Measurements from ENCODE around the gene EHD2.

Gene EHD2

DNA sequence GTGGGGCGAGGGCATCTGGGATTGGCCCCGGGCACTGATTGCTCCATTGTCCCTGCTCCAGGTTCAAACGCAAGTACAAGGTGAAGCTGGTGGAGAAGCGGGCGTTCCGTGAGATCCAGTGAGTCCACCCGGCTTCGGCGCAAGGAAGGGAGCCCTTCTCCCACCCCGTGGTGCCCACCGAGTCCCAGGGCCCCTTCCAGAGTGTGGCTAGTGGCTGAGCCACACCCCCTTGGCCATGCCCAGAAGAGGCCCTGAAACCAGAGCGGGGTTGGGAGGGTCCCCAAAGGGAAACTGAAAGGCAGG, 43.4 kb downstream of the EHD2 start:
- DNase-seq (ENCODE audit: low read depth) = no peak
- no peak overlapping the region for H3K4me3 ChIP-seq (ENCODE audit: control insufficient read depth, low read depth, low read length)
- TF ChIP-seq, protein P1, sequence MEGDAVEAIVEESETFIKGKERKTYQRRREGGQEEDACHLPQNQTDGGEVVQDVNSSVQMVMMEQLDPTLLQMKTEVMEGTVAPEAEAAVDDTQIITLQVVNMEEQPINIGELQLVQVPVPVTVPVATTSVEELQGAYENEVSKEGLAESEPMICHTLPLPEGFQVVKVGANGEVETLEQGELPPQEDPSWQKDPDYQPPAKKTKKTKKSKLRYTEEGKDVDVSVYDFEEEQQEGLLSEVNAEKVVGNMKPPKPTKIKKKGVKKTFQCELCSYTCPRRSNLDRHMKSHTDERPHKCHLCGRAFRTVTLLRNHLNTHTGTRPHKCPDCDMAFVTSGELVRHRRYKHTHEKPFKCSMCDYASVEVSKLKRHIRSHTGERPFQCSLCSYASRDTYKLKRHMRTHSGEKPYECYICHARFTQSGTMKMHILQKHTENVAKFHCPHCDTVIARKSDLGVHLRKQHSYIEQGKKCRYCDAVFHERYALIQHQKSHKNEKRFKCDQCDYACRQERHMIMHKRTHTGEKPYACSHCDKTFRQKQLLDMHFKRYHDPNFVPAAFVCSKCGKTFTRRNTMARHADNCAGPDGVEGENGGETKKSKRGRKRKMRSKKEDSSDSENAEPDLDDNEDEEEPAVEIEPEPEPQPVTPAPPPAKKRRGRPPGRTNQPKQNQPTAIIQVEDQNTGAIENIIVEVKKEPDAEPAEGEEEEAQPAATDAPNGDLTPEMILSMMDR (conservative IDR thresholded peaks at IDR 0.05; ENCODE audit: control insufficient read depth, insufficient read depth, low read depth, low read length) = no peak

DNA sequence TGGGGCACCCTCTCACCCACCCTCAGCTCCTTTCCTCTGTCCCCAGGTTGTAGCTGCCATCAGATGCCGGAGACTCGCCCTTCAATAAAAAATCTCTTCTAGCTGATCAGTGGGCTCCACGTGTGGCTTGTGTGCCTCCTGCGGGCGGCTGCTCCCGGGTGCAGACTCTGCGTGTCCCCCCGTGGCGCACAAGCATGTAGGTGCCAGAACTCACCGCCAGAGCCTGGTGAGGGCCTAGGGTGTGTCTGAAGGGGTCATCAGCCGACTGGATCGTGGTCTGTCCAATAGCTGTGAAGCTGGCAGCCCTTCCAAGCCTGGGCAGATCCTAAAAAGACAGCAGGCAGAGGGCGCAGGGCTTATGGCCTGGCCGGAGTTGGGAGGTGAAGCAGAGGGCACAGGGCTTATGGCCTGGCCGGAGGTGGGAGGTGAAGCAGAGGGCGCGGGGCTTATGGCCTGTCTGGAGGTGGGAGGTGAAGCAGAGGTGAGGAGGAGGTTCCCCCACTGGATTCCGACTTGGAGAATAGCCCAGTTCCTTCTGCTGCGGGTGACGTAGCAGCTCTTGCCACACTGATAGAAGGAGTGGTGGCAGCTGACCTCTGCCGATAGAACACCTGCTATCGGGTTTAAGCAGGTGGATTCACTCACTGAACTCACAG, 43.9 kb downstream of the EHD2 start:
- DNase-seq (ENCODE audit: low read depth) = no peak
- H3K4me3 ChIP-seq (ENCODE audit: control insufficient read depth, low read depth, low read length) = no peak overlapping the region
- TF ChIP-seq, protein P1 (conservative IDR thresholded peaks at IDR 0.05; ENCODE audit: control insufficient read depth, insufficient read depth, low read depth, low read length) = no peak

DNA sequence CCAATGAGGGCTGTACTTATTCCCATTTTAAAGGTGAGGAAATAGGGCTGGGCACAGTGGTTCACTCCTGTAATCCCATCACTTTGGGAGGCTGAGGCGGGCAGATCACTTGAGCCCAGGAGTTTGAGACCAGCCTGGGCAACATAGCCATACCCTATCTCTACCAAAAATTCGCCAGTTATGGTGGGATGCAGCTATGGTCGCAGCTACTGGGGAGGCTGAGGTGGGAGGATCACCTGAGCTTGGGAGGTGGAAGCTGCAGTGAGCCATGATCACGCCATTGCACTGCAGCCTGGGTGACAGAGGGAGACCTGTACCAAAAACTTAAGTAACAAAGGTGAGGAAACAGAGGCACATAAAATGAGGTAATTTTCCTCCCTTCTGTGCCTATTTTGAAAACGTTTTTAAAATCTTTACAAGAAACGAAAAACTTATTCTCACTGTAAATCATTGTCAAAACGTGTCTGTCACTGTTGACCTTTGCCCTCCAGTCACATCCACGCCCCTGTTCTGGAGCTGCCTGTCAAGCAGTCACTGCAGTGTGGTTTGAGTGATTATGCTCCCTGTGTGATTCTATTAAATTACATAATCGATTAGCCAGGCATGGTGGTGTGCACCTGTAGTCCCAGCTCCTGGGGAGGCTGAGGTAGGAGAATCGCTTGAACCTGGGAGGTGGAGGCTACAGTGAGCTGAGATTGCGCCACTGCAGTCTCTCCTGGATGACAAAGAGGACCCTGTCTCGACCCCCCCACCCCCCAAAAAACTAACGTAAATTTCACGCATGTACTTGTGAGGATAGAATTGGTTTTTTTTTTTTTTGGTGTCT, 44.6 kb downstream of the EHD2 start:
- no peak overlapping the region for H3K4me3 ChIP-seq (ENCODE audit: control insufficient read depth, low read depth, low read length)
- TF ChIP-seq, protein P1 (conservative IDR thresholded peaks at IDR 0.05; ENCODE audit: control insufficient read depth, insufficient read depth, low read depth, low read length) = no peak
- no peak for DNase-seq (ENCODE audit: low read depth)

DNA sequence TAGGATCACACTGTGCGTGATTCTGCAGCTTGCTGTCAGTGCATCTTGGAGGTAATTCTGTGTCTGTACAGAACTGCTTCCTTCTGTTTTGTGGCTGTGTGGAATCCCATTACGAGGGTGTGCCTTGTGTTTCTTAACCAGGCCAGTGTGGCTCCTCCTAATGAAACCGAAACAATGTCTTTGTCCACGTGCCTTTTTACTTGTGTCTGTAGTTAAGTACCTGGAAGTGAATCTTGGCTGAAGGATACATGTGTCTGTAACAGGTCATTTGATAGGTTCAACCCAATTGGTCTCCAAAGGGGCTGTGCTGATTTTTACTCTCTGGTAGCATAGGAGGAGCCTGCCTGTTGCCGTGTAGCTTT, 45.2 kb downstream of the EHD2 start:
- TF ChIP-seq, protein P1 (conservative IDR thresholded peaks at IDR 0.05; ENCODE audit: control insufficient read depth, insufficient read depth, low read depth, low read length) = no peak
- no peak overlapping the region for H3K4me3 ChIP-seq (ENCODE audit: control insufficient read depth, low read depth, low read length)
- DNase-seq (ENCODE audit: low read depth) = no peak

DNA sequence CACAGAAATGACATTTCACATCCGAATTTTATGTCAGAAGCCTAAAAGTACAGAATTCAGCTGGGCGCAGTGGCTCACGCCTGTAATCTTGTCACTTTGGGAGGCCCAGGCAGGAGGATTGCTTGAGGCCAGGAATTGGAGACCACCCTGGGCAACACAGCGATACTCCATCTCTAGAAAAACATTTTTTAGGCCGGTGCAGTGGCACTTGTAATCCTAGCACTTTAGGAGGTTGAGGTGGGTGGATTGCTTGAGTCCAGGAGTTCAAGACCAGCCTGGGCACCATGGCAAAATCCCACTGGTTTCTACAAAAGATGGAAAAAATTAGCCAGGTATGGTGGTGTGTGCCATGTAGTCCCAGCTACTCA, 47.4 kb downstream of the EHD2 start:
- H3K4me3 ChIP-seq (ENCODE audit: control insufficient read depth, low read depth, low read length) = no peak overlapping the region
- DNase-seq (ENCODE audit: low read depth) = no peak
- TF ChIP-seq, protein P1 (conservative IDR thresholded peaks at IDR 0.05; ENCODE audit: control insufficient read depth, insufficient read depth, low read depth, low read length) = no peak

DNA sequence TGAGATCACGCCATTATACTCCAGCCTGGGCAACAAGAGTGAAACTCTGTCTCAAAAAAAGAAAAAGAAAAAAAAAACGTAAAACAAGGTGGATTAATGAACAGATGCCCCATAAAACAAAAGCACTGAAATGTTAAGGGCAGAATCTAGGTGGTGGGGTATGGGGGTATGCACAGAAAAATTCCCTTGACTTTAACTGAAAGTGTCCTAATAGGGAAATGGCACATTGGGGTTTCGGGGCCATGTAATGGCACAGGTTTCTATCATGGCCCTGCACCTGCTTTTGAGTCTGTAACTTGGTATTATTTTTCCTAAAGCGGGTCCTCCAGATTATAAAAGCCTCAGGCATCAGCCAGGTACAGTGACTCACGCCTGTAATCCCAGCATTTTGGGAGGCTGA, 48.3 kb downstream of the EHD2 start:
- DNase-seq (ENCODE audit: low read depth) = no peak
- TF ChIP-seq, protein P1 (conservative IDR thresholded peaks at IDR 0.05; ENCODE audit: control insufficient read depth, insufficient read depth, low read depth, low read length) = no peak
- H3K4me3 ChIP-seq (ENCODE audit: control insufficient read depth, low read depth, low read length) = no peak overlapping the region
